Endometrium (tissue), 2 donors: Measurements from ENCODE around the gene SART1.
"Not testable (repeated sequence)": the region's sequence is repeated elsewhere in the genome, so short reads cannot be mapped to it uniquely, and the experiment has no call there.

Experiments used
- FAIRE-seq: peaks from 2 replicates; lab custom pipeline; 2012; peaks lifted over from hg19 to GRCh38; lab: Jason Lieb, UNC
- donor health status: control.
- donor health status: control.

The SART1 gene

DNA sequence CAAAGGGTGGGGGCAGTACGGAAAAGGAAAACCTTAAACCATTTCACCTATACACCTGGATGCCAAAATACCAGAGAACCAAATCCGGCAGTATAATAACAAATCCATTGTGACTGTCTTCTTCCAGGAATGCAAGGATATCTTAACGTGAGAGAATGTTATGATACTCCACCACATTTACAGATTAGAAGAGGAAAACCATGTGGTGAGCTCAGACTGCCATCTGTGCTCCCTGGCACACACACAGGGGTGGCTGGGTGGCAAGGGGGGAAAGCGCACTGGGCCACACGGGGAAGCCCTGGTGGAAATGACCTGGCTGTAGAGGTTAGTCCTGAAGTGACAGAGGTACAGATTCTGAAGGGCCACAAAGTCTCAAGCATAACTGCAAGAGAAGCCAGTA is 30.5 kb downstream of the SART1 start:
- FAIRE-seq = no peak

DNA sequence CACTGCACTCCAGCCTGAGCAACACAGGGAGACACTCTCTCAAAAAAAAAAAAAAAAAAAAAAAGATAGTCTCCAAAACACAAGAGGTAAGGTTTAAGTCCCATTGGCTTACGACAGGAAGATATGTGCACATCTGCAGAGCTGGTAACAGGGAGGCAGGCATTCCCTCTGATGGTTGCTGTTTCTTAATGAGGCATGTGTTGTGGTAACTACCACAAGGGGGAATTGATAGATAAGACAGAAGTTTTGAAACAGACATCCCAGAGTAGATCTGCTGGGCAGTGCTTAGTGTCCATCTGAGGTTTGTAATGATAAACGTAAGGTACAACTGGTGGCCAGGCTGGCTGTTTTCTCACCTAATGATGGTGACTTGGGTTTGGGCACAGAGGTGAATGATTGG is 35.8 kb downstream of the SART1 start:
- FAIRE-seq = no peak

DNA sequence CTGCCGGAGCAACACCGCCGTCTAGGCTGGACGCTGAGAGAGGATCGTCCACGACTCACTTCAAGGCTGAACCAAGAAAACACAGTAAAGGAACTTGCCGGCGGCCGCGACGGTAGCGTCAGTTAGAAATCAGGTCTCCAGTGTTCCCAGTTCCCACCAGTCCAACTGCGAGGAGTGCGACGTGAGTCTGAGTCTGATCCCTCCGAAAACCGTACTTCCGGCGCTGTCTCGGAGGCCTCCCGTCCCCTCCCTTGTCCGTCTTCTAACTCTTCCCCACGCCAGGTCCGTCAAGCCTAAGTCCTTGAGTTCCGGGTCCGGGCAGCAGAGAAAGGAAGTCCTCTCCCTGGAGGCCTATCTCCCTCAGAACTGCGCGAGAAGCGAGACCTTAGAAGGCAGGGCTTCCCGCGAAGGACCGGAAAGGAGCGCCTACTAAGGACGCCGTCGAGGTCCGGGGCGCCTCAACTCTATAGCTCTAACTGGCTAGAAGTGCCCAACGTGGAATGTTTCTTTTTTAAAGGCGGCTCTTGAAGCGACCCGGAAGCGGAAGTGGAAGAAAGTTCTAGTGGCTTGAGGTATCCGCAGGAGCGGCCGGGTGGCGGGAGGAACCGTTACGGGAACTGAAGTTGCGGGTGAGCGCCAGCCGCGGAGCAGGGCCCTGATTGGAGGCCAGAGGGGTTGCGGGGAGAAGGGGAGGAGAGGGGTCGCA is 40.6 kb downstream of the SART1 start, which contains the start of the genes BANF1 and EIF1AD:
Gene BANF1, plus strand, starts transcription at position 562 of the 706 bp plus-strand sequence. CDS start 748 bp downstream, outside the sequence.
Gene EIF1AD, minus strand, starts transcription at position 216 of the 706 bp plus-strand sequence. CDS start 1,768 bp downstream, outside the sequence.
- no peak for FAIRE-seq

DNA sequence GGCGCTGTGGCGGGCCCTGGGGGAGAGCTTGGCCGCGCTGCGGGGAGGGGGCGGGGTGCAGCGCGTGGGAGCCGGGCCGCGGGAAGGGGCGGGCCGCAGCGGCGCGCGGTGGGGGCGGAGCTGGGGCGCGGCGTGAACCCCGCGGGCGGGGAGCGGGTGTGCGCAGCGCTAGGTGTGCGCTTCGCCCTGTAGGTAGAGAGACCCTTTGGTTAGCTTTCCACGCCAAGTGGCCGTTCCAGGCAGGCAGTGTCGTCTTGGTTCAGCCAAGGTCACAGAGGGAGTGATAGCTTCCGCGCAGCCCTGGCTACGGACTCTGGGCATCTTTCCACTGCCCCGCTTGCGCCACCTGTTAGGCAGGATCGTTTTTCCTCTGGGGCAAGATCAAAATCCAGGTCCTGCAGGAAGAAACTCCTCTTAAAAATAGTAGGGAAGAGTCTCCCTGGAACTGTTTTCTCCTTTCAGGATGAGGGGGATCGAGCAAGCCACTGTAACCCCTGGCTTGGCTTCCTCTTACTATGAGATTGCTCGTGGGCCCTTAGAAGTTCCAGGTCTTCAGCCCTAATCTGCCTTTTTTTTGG is 41.2 kb downstream of the SART1 start:
- no peak for FAIRE-seq

DNA sequence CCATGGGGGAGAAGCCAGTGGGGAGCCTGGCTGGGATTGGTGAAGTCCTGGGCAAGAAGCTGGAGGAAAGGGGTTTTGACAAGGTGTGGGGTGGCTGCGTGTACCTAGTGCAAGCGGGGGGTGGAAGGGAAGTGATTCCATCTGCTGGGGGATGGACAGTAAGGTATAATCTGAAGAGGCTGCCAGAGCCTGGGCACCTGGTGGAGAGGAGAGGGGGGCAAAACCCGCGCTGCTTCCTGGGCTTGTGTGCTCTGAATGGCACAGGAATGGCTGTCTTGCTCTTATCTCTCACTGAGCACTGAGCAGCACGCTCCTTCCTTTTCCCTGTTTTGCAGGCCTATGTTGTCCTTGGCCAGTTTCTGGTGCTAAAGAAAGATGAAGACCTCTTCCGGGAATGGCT is 41.8 kb downstream of the SART1 start:
- FAIRE-seq = no peak

DNA sequence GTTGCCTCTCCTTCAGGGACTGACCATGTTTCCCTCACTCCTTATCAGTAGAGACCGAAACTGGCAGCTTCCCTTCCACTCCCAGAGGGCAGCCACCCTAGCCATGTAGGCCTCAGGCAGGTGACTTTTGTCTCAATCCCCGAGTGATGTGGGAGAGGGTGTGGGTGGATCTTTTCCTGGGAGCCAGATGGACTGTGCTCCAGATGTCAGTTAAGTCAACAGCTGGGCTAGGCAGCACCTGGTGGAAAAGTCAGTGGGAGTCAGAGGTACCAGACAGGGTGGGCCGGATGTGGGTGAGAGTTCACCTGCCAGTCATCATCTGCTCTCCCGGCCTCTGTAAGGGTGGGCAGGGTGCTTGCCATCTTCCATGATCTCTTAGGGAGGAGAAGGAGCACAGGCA is 42.7 kb downstream of the SART1 start:
- FAIRE-seq = no peak

DNA sequence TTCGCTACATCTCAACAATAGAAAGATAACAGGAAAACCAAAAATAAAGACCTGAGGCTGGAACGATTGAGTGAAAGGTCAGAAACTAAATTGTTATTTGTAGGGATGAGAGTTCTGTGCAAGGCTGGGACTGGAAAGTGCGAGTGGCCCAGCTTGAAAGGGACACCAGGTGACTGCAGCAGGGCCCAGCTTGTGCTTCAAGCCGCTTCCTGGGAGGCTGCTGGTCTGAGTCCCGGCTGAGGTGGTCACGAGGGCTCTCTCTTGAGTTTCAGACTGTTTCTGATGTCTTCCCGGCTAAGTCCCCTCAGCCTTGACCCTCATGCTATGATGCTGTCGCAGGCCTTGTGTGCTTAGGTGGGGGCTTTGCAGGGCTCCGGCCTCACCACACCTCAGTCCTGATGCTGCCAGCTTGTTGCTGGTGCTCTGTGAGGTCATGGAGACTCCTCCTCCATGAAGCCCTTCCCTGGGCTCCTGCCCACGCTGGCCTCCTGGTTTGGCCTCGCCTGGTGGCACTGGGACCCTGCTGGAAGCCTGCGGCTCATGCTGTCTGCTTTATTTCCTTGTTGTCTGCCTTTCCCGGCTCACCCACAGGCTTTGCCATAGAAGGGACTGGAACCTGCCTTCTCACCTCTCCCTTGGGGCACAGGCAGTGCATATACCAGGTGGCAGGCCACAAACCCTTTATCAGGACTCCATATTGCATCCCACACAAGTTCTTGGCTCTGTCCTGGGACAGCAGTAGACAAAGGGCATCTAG is 44.8 kb downstream of the SART1 start:
- FAIRE-seq = no peak

DNA sequence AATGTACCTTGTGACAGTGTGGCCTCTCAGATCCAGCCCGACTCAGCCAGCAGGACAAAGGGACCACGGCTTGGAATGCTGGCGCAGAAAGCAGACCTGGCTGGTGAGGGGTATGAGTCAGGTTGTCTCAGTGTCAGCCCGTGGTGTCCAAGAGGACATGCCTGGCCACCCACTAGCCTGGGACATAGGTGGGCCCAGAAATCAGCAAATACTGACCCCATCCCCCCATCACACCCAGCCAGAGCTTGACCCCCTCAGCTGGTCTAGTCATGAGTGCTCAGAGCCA is 45.3 kb downstream of the SART1 start:
- no peak for FAIRE-seq

DNA sequence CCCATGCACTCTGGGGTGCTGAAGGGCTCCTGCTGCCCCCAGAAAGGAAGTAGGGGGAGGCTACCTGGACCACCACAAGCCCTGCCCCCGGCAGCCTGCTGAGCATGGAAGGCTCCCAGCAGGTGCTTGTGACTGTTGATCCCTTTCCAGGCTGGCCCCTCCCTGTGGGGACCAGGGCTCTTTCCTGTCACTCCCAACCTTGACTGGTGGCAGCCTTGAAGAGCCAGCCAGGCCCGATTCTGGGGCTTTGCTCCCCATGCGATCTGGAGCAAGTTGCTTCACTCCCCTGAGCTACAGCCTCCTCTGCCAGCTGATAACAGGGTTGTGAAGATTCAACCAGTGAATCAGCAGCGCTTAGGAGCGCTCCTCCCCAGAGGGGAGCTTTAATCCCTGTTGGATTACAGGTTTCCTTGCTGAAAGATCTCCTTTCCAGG is 45.7 kb downstream of the SART1 start:
- FAIRE-seq = no peak

DNA sequence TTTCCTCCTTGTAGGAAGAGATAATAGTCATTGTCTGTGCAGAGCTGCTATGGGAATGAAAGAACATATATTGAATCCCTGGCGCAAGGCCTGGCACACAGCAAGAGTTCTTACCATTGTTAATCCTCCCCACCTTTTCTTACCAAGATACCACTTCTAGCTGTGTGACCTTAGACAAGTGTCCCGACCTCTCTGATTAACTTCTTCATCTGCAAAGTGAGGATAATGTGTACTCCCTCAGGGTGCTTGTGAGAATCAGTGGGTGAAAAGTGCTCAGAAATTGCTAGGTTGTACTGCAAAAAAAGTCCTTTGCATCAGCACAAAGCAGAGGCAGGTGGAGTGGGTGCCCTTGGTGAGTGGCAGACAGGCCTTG is 46.5 kb downstream of the SART1 start:
- FAIRE-seq = no peak

DNA sequence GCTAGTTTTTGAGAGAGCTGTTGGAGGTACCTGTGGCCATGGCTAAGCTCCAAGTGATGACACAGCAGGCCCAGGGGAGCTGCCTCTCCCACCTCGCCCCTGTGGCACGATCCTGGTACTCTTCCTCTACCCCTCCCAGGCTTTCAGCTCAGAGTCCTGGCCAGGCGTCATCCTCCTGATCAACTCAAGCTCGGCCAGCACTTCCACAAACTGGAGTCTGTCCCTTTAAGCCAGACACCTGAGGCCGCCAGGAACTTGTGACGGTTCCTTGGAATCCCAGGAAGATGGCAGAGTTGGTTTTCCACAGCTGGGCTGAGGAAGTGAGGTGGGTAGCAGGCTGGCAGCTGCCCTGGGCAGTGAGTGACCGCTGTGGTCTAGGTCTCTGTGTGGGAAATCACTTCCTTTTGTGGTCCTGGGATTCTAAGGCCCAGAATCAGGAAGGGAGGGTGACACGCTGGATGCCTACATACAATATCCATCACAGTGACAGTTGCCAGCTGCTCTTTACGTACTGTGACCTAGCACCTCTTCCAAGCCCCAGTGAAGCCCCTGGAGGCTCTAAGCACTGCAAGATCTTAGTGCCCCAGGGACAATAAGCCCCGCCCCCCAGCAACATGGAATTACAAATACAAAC is 47.1 kb downstream of the SART1 start:
- FAIRE-seq = no peak

DNA sequence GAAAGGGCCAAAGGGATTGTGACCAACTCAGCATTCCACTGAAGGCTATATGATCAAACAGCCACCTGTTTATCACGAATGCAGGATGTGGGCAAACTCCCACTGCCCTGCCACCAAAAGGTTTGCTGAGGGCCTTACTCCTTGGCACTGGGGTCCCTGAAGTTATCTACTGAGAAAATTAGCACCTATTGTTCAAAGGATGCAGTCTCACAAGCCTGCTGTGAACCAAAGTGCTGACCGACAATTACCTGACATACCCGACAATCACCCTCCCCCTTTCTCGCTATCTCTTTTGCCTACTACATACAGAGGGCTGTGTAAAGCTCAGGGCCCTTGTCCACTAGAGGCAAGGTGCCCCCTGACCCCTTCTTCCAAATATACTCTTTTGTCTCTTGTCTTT is 48.5 kb downstream of the SART1 start:
- not testable (repeated sequence) for FAIRE-seq

DNA sequence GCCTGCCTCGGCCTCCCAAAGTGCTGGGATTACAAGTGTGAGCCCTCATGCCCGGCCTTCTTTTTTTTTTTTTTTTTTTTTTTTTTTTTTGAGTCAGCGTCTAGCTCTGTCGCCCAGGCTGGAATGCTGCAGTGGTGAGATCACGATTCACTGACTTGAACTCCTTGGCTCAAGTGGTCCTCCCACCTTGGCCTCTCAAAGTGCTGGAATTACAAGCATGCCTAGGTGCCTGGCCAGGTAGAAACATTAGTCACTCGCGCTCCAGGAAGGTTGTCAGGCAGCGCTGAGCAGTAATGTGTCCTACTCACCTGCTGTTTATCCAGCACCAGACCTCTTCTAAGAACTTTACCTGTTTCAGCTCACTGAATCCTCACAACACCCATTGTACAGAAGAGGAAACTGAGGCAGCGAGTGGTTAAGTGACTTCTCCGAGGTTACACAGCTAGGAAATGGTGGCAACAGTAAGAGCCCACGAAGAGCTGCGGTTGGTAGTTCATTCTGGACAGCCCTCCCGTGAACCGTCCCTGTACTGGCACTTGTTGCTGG is 49.8 kb downstream of the SART1 start:
- no peak for FAIRE-seq

DNA sequence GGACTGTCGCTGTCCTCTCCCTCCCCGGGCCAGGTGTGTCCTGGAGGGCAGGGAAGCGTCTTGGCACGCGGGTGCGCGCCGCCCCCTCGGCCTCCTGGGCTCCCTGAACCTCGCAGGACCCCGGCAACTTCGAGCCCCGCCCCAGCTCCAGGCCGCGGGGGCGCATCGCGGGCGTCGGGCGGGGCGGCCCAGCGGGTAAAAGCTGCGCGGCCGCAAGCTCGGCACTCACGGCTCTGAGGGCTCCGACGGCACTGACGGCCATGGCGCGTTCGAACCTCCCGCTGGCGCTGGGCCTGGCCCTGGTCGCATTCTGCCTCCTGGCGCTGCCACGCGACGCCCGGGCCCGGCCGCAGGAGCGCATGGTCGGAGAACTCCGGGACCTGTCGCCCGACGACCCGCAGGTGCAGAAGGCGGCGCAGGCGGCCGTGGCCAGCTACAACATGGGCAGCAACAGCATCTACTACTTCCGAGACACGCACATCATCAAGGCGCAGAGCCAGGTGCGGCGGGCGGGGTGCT is 50.3 kb downstream of the SART1 start, which contains the start of gene CST6:
Gene CST6, plus strand, starts transcription at position 224 of the 519 bp plus-strand sequence. Its CDS starts 37 bp downstream, at position 261.
- FAIRE-seq = no peak

DNA sequence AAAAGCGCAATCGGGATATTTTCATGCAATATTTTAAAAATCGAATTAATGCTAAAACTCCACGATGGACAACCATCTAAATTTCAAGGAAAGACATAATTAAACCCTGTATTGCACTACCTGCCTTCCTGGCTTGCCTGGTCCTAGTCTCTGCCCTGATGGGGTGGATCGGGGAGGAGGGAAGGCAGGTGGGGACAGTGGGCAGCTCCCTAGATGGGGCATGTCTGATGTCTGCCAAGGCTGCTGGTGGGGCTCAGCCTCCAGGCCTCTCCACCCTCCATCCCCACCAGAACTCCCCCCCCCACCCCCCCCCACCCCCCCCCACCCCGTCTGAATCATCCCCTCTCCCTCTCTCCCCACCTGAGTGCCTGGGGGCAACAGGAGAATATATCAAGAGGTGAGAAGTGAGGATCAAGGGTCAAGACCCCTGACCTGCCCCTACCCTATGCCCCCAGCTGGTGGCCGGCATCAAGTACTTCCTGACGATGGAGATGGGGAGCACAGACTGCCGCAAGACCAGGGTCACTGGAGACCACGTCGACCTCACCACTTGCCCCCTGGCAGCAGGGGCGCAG is 50.9 kb downstream of the SART1 start:
- FAIRE-seq = no peak

DNA sequence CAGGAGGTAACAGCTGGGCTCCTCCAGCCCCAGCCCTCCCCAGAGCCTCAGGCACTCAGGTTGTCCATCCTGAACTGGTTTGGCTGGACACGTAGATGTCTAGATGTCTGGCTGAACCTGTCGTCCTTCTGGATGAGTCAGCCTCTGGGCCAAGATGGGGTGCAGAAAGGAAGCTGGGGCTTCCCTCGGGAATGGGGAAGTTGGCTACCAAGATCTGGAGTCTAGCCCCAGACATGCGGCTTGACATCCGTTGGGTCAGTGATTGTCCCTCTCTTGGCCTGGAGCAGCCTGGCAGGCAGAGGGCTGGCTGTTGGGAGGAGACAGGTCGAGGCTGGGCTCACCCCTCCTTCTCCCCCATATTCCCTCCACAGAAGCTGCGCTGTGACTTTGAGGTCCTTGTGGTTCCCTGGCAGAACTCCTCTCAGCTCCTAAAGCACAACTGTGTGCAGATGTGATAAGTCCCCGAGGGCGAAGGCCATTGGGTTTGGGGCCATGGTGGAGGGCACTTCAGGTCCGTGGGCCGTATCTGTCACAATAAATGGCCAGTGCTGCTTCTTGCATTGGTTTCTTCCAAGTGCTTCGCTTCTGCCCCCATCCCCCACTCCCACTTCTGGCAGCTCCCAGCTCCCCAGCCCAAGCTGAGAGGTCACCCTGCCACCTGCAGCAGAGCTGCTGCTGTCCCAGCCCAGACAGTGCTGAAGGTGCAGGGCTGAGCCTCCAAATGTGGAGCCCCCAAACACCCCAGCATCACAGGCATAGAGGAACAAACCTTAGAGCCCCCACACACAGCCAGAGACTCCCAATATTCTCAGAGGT is 51.6 kb downstream of the SART1 start:
- FAIRE-seq = no peak

DNA sequence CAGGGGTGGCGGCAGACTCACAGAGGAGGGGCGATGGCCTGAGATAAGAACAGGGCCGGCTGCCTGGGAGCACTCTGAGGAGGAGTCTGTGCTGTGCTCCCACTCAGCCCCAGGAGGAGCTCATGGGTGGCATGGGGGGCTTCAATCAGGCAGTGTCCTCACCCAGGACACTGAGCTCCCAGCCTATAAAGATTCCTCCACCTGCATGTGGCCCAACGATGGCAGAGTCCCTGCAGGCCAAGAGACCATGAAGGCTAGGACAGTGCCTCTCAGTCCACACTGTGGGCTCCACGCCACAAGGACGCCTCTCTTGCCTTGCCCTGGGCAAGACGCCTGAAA is 52.2 kb downstream of the SART1 start:
- FAIRE-seq = no peak

DNA sequence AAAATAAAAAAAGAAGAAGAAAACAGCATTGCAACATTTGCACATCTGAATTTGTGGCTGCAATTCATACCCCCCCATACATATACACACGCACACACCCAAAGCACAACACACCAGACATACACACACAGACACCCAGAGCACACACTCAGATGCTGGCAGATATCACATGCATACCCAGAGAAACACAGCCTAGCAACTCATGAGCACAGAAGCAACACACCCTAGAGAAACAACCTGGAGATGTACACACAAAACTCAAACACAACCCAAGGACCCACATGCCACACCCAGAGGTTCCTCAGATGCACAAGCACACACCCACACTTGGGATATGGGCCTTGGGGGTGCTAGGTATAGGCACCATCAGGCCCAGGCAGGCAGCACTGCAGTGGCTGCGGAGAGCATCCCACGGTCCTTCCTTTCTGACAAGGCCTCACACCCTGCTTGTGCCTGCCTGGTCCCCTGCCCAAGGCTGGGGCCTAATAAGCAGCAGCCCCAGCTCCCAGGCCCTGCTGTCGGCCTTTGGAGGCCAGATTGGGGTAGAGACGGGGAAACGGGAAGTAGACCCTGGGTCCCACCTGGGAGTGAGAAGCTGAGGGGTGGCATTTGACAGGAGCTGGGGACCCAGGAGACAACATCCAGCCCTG is 53.4 kb downstream of the SART1 start:
- no peak for FAIRE-seq

DNA sequence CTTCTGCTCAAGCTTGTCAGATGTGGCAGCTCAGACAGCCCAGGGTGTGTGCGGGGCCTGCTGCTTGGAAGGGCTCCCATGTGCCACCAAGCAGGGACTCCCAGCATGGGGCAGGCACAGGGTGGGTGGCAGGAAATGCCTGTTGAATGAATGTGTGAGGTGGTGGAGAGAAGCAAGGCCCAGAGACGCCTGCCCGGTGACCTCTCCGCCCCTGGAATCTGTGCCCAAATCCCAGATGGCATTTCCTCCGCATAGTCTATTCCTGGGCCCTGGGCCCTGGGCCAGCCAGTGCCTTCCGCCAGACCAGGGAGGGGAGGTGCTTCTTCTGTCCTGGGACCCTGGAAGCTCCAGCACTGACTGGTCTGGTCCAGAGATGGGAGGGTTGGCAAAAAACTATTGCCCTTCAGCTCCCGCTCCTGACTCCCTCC is 53.9 kb downstream of the SART1 start:
- FAIRE-seq = no peak

DNA sequence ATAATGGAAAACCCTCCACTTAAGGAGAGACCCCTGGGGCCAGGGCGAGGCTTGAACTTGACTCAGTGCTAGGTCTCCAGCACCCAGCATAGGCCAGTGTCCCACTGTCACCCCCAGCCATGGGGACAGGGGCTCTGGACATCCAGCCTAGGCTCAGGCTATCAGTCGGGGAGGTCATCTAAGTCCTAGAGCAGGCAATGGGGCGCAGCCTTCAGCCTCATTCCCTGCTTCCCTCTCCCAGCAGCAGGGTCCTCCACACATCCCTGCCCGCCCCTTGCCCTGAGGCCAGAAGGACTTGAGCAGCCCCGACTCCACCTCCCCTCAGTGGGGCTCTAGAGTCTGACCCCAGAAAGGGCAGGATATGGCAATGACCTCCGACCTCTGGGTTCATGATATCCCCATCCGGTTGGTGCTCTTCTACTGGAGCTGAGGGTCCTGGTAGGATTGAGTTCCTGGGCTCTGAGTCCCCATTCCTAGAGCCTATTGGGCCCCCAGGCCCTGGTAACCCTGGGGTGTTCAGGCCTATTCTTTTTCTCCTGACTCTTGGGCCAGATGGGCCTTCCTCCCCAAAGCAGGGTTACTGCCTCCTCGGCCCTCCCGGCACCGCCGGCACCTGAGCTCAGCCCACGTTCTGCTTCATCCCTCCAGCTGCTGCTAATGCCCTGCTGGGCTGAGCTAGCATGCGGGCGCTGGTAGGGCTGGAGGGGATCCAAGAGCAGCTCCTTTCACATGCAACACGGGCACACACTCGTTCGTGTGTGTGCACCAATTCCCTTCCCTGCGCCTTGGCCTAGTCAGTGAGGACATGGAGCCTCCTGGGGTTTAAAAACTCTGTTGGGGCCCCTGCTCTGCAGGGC is 54.6 kb downstream of the SART1 start:
- FAIRE-seq = no peak
